Kasumi-1 (cell line): ENCODE measurements around the gene AFDN.

ENCODE experiments used
- DNase-seq, 2 experiments: peaks; one replicate each; lab custom pipeline; 2025; lab: John Stamatoyannopoulos, UW

AFDN gene

GRCh38 chr6:167826896-167827582 is at the start of gene AFDN:
Gene AFDN (plus strand): TSS chr6:167826911. CDS start chr6:167827133, 222 bp downstream.
- DNase-seq, result no peak

GRCh38 chr6:167778497-167779128 is 48.1 kb upstream of the AFDN start:
- DNase-seq, result no peak

GRCh38 chr6:167779129-167779992 is 47.4 kb upstream of the AFDN start:
- DNase-seq, result no peak

- no peak for DNase-seq
Observed at GRCh38 chr6:167779993-167780655, 46.6 kb upstream of the AFDN start.

GRCh38 chr6:167781066-167781767 is 45.5 kb upstream of the AFDN start:
- no peak for DNase-seq

GRCh38 chr6:167781868-167782267 is 44.8 kb upstream of the AFDN start:
- DNase-seq, result no peak

GRCh38 chr6:167782698-167783517 is 43.8 kb upstream of the AFDN start:
- no peak for DNase-seq

- DNase-seq, result no peak
Observed at GRCh38 chr6:167786853-167787675, 39.6 kb upstream of the AFDN start.

- no peak for DNase-seq
Observed at GRCh38 chr6:167787896-167788562, 38.7 kb upstream of the AFDN start.

GRCh38 chr6:167788563-167788903 is 38.2 kb upstream of the AFDN start:
- no peak for DNase-seq

- DNase-seq, result no peak
Observed at GRCh38 chr6:167789358-167789757, 37.4 kb upstream of the AFDN start.

- no peak for DNase-seq
Observed at GRCh38 chr6:167791091-167791779, 35.5 kb upstream of the AFDN start.

- no peak for DNase-seq
Observed at GRCh38 chr6:167791780-167792478, 34.8 kb upstream of the AFDN start.

- DNase-seq, result no peak
Observed at GRCh38 chr6:167793421-167793820, 33.3 kb upstream of the AFDN start.

GRCh38 chr6:167794161-167795157 is 32.3 kb upstream of the AFDN start:
- no peak for DNase-seq

GRCh38 chr6:167795321-167795811 is 31.3 kb upstream of the AFDN start:
- DNase-seq, result no peak

GRCh38 chr6:167795874-167796191 is 30.9 kb upstream of the AFDN start:
- no peak for DNase-seq
